ENCODE results near the gene PLCXD3. TPM values are rescaled to one million over a fixed set of nuclear protein-coding genes. Genes with fewer than 3 reads are reported as not detected.
"Not testable (repeated sequence)": the region's sequence is repeated elsewhere in the genome, so short reads cannot be mapped to it uniquely, and the experiment has no call there.

PLCXD3 gene
- total RNA-seq, 1 donor from 2014 or later = 5.6 TPM

DNA sequence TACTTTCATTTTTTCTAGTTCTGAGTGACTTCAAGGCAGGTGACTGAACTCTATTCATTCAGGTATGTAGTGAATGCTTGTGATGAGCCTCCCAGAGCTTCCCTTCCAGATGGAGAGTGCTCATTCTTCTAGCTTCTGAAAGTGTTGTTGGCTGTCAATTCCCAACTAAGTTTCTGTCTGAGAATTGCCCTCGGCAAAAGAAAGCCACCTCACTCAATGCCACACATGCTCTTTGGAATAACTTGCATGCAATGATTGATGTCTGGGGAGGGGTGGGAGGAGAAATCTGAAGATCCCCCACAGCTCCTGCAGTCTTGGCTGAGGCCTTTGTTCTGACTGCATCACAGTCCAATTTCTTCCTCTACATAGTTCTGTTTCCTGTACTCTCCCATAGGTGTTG, 173.9 kb downstream of the PLCXD3 start:
- TF ChIP-seq, protein P1, sequence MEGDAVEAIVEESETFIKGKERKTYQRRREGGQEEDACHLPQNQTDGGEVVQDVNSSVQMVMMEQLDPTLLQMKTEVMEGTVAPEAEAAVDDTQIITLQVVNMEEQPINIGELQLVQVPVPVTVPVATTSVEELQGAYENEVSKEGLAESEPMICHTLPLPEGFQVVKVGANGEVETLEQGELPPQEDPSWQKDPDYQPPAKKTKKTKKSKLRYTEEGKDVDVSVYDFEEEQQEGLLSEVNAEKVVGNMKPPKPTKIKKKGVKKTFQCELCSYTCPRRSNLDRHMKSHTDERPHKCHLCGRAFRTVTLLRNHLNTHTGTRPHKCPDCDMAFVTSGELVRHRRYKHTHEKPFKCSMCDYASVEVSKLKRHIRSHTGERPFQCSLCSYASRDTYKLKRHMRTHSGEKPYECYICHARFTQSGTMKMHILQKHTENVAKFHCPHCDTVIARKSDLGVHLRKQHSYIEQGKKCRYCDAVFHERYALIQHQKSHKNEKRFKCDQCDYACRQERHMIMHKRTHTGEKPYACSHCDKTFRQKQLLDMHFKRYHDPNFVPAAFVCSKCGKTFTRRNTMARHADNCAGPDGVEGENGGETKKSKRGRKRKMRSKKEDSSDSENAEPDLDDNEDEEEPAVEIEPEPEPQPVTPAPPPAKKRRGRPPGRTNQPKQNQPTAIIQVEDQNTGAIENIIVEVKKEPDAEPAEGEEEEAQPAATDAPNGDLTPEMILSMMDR (conservative IDR thresholded peaks at IDR 0.05) = no peak
- no peak overlapping the region for H3K27ac Mint-ChIP-seq
- H3K4me3 Mint-ChIP-seq = no peak overlapping the region
- no peaks in the 10 kb centered on the region for H3K36me3 Mint-ChIP-seq
- no peaks in the 10 kb centered on the region for H3K9me3 Mint-ChIP-seq
- DNase-seq (ENCODE audit: extremely low spot score, unreplicated experiment) = no peak
- H3K27me3 Mint-ChIP-seq = peaks cover 12% of the 10 kb centered on the region
- peaks cover 7% of the 10 kb centered on the region for H3K4me1 Mint-ChIP-seq (ENCODE audit: unreplicated experiment)

DNA sequence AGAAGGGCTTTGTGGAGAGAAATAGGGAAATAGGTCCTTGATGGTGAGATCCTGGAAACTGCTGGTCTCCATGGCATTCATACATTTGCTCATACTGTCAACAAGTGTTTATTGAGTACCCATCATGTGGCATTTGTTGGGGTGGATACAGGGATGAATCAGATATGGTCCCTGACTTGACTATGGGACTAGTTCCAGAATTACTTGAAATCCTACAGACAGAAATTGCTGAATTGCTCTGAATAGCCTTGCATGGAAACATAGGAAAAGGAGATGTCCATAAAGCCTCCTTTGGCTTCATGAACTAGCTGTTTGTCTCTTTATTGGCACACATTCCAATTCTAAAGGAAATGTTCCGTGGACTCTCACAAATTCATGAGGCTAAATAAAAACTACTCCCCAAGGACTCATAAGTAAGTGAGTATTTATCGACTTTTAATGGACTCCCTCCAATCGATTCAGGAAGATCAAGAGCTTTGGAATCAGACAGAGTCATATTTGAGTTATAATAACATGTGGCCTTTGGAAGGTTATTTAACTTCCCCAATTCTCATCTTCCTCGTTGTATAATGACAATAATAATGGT, 174.7 kb downstream of the PLCXD3 start:
- no peaks in the 10 kb centered on the region for H3K9me3 Mint-ChIP-seq

DNA sequence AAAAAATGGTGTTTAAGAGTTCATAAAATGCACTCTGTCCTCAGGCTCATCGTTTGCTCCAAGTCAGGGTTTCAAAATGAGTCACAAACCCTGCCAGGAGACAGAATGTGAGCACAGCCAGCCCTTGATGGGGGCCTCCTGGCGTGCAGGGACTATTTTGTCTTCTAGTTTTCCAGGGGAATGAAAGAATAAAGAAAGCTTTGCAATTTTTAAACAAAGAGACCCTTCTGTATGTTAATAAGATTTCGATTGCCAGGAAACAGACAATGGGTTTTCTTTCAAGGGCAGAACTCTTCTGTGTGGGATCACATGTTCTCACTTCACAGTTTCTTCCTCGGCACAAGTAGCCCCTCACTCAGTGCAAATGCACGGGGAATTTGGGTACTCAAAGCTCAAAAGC, 175.6 kb downstream of the PLCXD3 start:
- Mint-ChIP-seq H3K9me3 (no peaks in the 10 kb centered on the region), H3K27me3 (peaks cover 10% of the 10 kb centered on the region), H3K27ac (no peak overlapping the region), H3K4me1 (ENCODE audit: unreplicated experiment) (peaks cover 7% of the 10 kb centered on the region), H3K4me3 (no peak overlapping the region), H3K36me3 (no peaks in the 10 kb centered on the region)
- TF ChIP-seq, protein P1 (conservative IDR thresholded peaks at IDR 0.05) = no peak
- no peak for DNase-seq (ENCODE audit: extremely low spot score, unreplicated experiment)

More for the DNA sequence above, 174.7 kb downstream of the PLCXD3 start:
- TF ChIP-seq, protein P1 (conservative IDR thresholded peaks at IDR 0.05) = no peak
- no peak overlapping the region for H3K27ac Mint-ChIP-seq
- H3K36me3 Mint-ChIP-seq = no peaks in the 10 kb centered on the region
- no peak for DNase-seq (ENCODE audit: extremely low spot score, unreplicated experiment)
- H3K4me3 Mint-ChIP-seq = no peak overlapping the region
- peaks cover 7% of the 10 kb centered on the region for H3K4me1 Mint-ChIP-seq (ENCODE audit: unreplicated experiment)
- H3K27me3 Mint-ChIP-seq = peaks cover 12% of the 10 kb centered on the region

DNA sequence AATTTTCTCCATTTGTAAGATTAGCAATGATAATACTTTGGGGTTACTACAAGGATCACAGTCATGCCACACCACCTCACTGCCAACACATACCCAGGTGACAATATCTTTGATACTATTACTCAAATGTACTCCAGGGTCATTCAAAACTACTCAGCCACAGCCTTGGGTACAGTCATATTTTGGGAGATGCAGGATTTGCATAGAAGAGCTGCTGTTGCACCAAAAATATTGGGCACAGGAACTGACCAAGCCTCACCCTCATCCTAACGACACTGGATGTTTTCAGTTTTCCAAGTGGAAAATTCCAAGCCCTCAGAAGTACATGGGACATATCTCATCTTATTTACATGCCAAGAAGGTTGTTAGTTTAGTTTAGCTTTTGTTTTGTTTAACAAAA, 176.2 kb downstream of the PLCXD3 start:
- TF ChIP-seq, protein P1 (conservative IDR thresholded peaks at IDR 0.05) = no peak
- peaks cover 7% of the 10 kb centered on the region for H3K27me3 Mint-ChIP-seq
- no peak for DNase-seq (ENCODE audit: extremely low spot score, unreplicated experiment)
- H3K4me1 Mint-ChIP-seq (ENCODE audit: unreplicated experiment) = peaks cover 7% of the 10 kb centered on the region
- no peak overlapping the region for H3K4me3 Mint-ChIP-seq
- H3K36me3 Mint-ChIP-seq = no peaks in the 10 kb centered on the region
- no peak overlapping the region for H3K27ac Mint-ChIP-seq
- no peaks in the 10 kb centered on the region for H3K9me3 Mint-ChIP-seq

DNA sequence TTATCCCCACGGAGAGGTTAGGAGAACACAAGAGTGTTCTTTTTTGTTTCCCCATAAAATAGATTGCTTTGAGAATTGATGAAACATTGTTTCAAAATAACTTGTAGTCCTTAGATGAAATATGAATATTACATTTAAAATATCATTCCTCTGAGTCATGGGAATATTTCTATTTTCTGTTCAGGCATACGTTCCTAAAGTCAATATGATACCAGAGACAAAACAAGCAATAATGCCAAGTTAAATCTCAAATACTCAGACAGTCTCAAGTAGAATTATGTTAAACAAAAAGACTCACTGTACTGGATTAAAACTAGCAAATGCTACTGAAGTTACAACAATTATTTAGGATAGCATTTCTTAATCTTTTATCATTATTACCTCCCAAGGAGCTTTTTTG, 185.3 kb downstream of the PLCXD3 start:
- Mint-ChIP-seq H3K27ac (no peak overlapping the region), H3K4me1 (ENCODE audit: unreplicated experiment) (no peaks in the 10 kb centered on the region), H3K36me3 (no peaks in the 10 kb centered on the region), H3K27me3 (no peaks in the 10 kb centered on the region), H3K9me3 (no peaks in the 10 kb centered on the region), H3K4me3 (no peak overlapping the region)
- TF ChIP-seq, protein P1 (conservative IDR thresholded peaks at IDR 0.05) = no peak
- DNase-seq (ENCODE audit: extremely low spot score, unreplicated experiment) = no peak

DNA sequence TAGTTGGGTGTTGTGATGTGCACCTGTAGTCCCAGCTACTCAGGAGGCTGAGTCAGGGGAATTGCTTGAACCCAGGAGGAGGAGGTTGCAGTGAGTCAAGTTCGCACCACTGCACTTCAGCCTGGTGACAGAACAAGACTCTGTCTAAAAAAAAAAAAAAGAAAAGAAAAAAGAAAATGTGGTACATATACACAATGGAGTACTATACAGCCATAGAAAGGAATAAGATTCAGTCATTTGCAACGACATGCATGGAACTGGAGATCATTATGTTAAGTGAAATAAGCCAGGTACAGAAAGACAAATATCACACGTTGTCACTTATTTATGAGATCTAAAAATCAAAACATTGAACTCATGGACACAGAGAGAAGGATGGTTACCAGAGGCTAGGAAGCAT, 187.6 kb downstream of the PLCXD3 start:
- H3K27ac Mint-ChIP-seq; H3K36me3 Mint-ChIP-seq; H3K27me3 Mint-ChIP-seq; H3K9me3 Mint-ChIP-seq; DNase-seq (ENCODE audit: extremely low spot score, unreplicated experiment); H3K4me3 Mint-ChIP-seq; H3K4me1 Mint-ChIP-seq (ENCODE audit: unreplicated experiment): not testable (repeated sequence)

Data from type B pancreatic cell (in vitro differentiated cells).